ENCODE results near the gene OMP. TPM values are rescaled to one million over a fixed set of nuclear protein-coding genes. Genes with fewer than 3 reads are reported as not detected.

Gene OMP
- total and polyA plus RNA-seq, 2 of the 4 experiments (the other 2 are of a cell fraction) = 0.27 TPM; not detected in 1

DNA sequence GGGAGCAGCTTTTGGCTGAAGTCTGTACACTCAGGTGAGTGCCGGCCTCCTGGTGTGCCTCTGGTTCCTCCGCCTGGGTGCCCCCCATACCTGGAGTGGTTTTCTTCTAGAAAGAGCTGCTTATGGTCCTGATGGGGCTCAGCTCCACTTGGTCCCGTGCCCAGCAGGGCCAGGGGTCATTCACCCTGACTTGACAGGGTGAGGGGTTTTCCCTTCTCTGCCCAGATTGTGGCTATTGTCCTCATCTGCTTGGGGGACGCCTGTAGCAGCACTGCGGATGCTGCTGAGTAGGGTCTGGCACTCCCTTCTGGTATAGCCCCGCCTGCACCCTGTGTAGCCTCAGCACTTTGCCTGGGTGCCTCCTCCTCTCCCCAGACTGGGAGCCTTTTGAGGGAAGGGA is 8.2 kb downstream of the OMP start:
- WGBS, 2 experiments (ENCODE audit: extremely low coverage in 2 of 2, insufficient read length in 1 of 2) = no CpG with 5 or more reads among the region's 6 CpGs
- intact Hi-C loops (cut with micrococcal nuclease) = no loop called here
- Histone ChIP-seq H4K91ac (ENCODE audit: insufficient read depth, low read depth, low read length) (no peak overlapping the region), H3K4me2 (ENCODE audit: low read depth, low read length) (no peak overlapping the region), H3K4ac (ENCODE audit: low read depth, low read length) (no peak overlapping the region), H3K18ac (ENCODE audit: low read depth, low read length) (no peak overlapping the region), H3K27me3 (ENCODE audit: control insufficient read depth, insufficient read depth, low read length) (no peaks in the 10 kb centered on the region), H2AK5ac (ENCODE audit: low read depth, low read length) (no peak overlapping the region), H4K20me1 (ENCODE audit: insufficient read depth, low read length) (peaks cover 5% of the 10 kb centered on the region; the same call in 1 of the 2 replicates), H2AK9ac (replicated peaks; ENCODE audit: low read depth, low read length, poor library complexity) (no peak overlapping the region), H3K79me1 (ENCODE audit: low read depth in 1 of 2, low read length in 2 of 2) (peaks cover 0 to 15% of the 10 kb centered on the region in 2 experiments; a peak in 1 of 4 replicates), H4K8ac (ENCODE audit: low read depth in 2 of 2, low read length in 2 of 2) (no peak overlapping the region), H2BK15ac (ENCODE audit: low read depth, low read length) (no peak overlapping the region), H3K9me3 (ENCODE audit: control insufficient read depth, insufficient read depth, low read length) (no peaks in the 10 kb centered on the region), H4K5ac (ENCODE audit: low read depth, low read length) (no peak overlapping the region), H3K36me3 (ENCODE audit: control insufficient read depth, insufficient read depth, low read length) (peaks cover 6% of the 10 kb centered on the region; the same call in 1 of the 2 replicates), H3K27ac (ENCODE audit: insufficient read depth, low read length) (no peak overlapping the region), H3K9me1 (ENCODE audit: insufficient read depth, low read length) (peaks cover 12% of the 10 kb centered on the region), H3K4me1 (ENCODE audit: control insufficient read depth, insufficient read depth, low read length) (peaks cover 18% of the 10 kb centered on the region), H3K9ac (ENCODE audit: low read depth, low read length) (no peak overlapping the region), H3K23ac (ENCODE audit: low read depth, low read length) (no peak overlapping the region), H2BK5ac (ENCODE audit: low read depth, low read length, poor library complexity, severe bottlenecking) (no peak overlapping the region), H3K4me3 (ENCODE audit: insufficient read depth, low read depth, low read length) (no peak overlapping the region), H3K56ac (ENCODE audit: extremely low read depth, insufficient read depth, low read length) (no peak overlapping the region), H2BK20ac (ENCODE audit: low read depth, low read length) (no peak overlapping the region), H3K14ac (replicated peaks; ENCODE audit: low read depth, low read length) (no peak overlapping the region), H2BK120ac (ENCODE audit: low read depth, low read length) (no peak overlapping the region), H2AFZ (replicated peaks; ENCODE audit: low read length, poor library complexity) (no peak overlapping the region)
- TF ChIP-seq MXI1 (IDR thresholded peaks at IDR 0.05; ENCODE audit: borderline replicate concordance, low read depth, low read length) = no peak
- TF ChIP-seq SMC3 (IDR thresholded peaks at IDR 0.05; ENCODE audit: low read depth, low read length) = no peak
- TF ChIP-seq NFE2L2 (IDR thresholded peaks at IDR 0.05; ENCODE audit: low read depth, low read length) = no peak
- TF ChIP-seq, protein P1, sequence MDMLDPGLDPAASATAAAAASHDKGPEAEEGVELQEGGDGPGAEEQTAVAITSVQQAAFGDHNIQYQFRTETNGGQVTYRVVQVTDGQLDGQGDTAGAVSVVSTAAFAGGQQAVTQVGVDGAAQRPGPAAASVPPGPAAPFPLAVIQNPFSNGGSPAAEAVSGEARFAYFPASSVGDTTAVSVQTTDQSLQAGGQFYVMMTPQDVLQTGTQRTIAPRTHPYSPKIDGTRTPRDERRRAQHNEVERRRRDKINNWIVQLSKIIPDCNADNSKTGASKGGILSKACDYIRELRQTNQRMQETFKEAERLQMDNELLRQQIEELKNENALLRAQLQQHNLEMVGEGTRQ (IDR thresholded peaks at IDR 0.05; ENCODE audit: low read depth, low read length) = no peak
- TF ChIP-seq MAFK (IDR thresholded peaks at IDR 0.05; ENCODE audit: low read depth, low read length) = no peak
- TF ChIP-seq RAD21 (IDR thresholded peaks at IDR 0.05; ENCODE audit: low read length) = no peak
- TF ChIP-seq RCOR1 (IDR thresholded peaks at IDR 0.05; ENCODE audit: insufficient replicate concordance, low read length) = no peak
- TF ChIP-seq CTCF (conservative IDR thresholded peaks at IDR 0.05; ENCODE audit: low read depth, low read length) = no peak
- no peak for TF ChIP-seq POLR2A (IDR thresholded peaks at IDR 0.05; ENCODE audit: low read depth, low read length)
- no peak for TF ChIP-seq FOS (IDR thresholded peaks at IDR 0.05; ENCODE audit: low read depth, low read length)
- TF ChIP-seq CEBPB (IDR thresholded peaks at IDR 0.05; ENCODE audit: low read depth, low read length) = no peak
- no peak for TF ChIP-seq CHD1 (IDR thresholded peaks at IDR 0.05; ENCODE audit: low read depth, low read length)
- TF ChIP-seq, protein P2, sequence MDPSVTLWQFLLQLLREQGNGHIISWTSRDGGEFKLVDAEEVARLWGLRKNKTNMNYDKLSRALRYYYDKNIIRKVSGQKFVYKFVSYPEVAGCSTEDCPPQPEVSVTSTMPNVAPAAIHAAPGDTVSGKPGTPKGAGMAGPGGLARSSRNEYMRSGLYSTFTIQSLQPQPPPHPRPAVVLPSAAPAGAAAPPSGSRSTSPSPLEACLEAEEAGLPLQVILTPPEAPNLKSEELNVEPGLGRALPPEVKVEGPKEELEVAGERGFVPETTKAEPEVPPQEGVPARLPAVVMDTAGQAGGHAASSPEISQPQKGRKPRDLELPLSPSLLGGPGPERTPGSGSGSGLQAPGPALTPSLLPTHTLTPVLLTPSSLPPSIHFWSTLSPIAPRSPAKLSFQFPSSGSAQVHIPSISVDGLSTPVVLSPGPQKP (IDR thresholded peaks at IDR 0.05; ENCODE audit: borderline replicate concordance, low read depth, low read length) = no peak
- TF ChIP-seq BHLHE40 (IDR thresholded peaks at IDR 0.05; ENCODE audit: low read depth, low read length) = no peak
- TF ChIP-seq MAZ (IDR thresholded peaks at IDR 0.05; ENCODE audit: borderline replicate concordance, low read depth, low read length) = no peak
- no peak for TF ChIP-seq RFX5 (IDR thresholded peaks at IDR 0.05; ENCODE audit: low read depth, low read length)
- dilution Hi-C loops (cut with HindIII; ENCODE audit: low sequenced_read_pairs, unreplicated experiment) = no loop called here
- ATAC-seq (ENCODE audit: low read depth) (no peak), DNase-seq (no peak)
- CTCF ChIA-PET = interaction anchor here (0.6 to 0.7 kb wide), 2 partner anchors 16 to 72 kb away, joined by 3 read pairs; no protein-coding TSS in a partner anchor
- BruUV-seq (replicated peaks) = no TSS peak
- in situ Hi-C loops (cut with MboI; ENCODE audit: low sequenced_read_pairs) = no loop called here
- POLR2A ChIA-PET (ENCODE audit: unreplicated experiment) = no interaction called here

Data from IMR-90 (cell line).